Measurements from ENCODE around the gene ACOX1.

ACOX1 gene

GRCh38 chr17:75920045-75920560, 58.9 kb downstream of the ACOX1 start:
- DNase-seq, result no peak
- in situ Hi-C loops (cut with MboI; ENCODE audit: low pct_unique_long_range_greater_than_20kb, low sequenced_read_pairs), result no loop called here

- in situ Hi-C loops (cut with MboI; ENCODE audit: low pct_unique_long_range_greater_than_20kb, low sequenced_read_pairs), result no loop called here
- no peak for DNase-seq
These were observed 59.4 kb downstream of the ACOX1 start for GRCh38 chr17:75919611-75920010.

GRCh38 chr17:75917917-75918445, 61.0 kb downstream of the ACOX1 start:
- no peak for DNase-seq
- in situ Hi-C loops (cut with MboI; ENCODE audit: low pct_unique_long_range_greater_than_20kb, low sequenced_read_pairs), result no loop called here

DNA sequence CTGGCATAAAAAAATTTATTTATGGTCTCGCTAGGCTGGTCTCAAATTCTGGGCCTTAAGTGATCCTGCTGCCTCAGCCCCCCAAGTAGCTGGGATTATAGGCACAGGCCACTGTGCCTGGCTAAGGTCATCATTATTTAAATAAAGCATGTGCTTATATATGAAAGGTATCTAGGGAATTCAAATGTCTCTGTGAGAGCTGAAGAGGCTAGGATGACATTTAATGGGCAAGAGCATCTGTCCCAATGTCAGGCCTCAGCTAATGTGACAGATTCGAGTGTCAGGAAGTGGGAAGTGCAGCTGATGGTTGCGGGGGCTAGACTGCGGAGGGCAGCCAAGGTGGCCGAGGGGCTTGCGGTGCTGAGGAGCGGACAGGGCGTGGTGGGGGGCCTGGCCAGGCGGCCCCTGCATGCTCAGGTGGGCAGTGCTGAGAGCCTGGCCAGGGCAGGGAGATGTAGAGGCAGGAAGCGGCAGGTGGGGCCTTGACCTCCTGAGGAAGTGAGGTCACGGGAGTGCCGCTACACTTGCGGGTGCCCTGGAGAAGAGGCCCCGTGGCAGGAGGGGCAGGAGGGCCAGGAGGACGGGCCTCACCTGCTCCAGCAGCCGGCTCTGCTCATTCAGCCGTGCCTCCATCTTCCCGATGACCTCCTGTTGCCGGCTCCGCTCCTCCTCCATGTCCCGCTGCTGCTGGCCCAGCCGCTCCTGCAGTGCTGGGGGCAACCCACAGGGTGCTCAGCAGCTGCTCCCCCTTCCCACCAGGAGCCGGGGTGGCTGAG, 61.6 kb downstream of the ACOX1 start:
- in situ Hi-C loops (cut with MboI; ENCODE audit: low pct_unique_long_range_greater_than_20kb, low sequenced_read_pairs), result no loop called here
- no peak for DNase-seq

DNA sequence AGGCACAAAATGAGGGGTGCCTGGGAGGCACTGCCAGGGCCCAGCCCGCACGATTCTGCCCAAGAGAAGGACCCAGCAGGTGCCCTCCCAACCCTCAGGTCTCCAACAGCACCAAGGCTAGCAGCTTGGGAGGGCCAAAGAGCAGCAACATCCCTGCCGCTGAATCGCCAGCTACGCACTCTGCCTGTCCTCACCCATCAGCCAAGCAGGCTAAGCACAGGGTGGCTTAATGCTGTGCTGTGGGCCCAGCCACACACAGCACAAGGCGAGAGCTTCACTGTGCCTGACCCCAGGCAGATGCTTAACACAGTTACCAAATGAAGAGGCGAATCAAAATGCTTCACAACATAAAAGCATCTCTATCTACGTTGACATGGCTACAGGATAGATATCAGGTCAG, 63.7 kb downstream of the ACOX1 start:
- no peak for DNase-seq
- in situ Hi-C loops (cut with MboI; ENCODE audit: low pct_unique_long_range_greater_than_20kb, low sequenced_read_pairs), result no loop called here

DNA sequence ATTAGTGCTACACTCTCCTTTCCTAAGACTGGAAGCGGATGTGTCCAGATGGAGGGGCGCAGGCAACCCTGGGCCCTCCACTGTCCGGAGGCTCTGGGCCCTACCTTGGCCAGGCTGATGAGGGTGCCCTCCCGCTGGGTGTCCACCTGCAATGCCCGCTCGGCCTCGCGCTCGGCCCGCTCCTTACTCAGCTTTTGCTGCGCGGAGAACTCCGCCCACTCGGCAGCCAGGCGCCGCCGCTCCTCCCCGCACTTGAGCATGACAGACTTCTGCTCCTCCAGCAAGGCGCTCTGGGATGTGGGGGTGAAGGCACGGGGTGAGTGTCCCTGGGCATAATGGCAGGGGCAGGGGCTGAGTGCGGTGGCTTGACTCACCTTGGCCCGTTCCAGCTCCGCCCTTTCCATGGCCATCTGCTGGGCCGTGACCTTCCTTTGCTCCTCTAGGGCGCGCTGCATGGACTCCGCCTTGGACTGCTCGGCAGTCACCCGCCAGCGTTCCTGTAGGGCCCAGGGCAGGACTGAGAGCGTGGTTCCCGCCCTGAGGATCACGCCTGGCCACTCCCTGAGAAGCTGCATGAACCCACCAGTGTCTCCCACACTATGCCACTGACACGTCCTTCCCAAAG, 64.2 kb downstream of the ACOX1 start:
- no peak for DNase-seq
- in situ Hi-C loops (cut with MboI; ENCODE audit: low pct_unique_long_range_greater_than_20kb, low sequenced_read_pairs), result no loop called here

DNA sequence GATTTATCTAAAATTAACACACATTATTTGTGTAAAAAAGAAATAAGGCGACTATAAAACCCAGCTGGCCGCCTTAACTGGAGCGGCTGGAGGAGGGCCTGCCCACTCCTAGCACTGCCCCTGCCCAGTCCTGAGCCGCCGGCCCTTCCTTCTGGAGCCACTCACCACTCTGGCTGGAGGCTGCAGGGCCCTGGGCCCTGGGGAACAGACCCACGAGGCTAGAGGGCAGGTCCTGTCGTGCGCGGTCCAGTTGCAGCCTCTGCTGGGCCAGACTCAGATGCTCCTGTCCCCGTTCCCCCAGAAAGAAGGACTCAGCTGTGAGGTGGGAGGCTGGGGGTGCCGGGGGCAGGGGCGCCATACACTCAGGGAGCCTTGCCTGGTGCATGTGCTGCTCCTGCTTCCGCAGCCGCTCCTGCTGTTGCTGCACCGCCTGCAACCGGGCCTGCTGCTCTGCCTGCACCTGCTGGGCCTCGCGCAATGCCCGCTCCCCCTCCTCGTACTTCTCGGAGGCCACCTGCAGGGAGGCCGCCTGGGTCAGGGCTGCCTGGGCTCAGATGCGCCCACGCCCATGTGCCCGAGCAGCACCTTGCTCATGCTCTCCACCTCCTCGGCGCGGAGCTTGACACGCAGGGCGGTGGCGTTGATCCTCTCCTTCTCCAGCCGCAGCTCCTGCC, 65.3 kb downstream of the ACOX1 start:
- in situ Hi-C loops (cut with MboI; ENCODE audit: low pct_unique_long_range_greater_than_20kb, low sequenced_read_pairs), result no loop called here
- DNase-seq, result no peak

GRCh38 chr17:75910699-75911098, 68.3 kb downstream of the ACOX1 start:
- DNase-seq, result no peak
- in situ Hi-C loops (cut with MboI; ENCODE audit: low pct_unique_long_range_greater_than_20kb, low sequenced_read_pairs), result no loop called here

DNA sequence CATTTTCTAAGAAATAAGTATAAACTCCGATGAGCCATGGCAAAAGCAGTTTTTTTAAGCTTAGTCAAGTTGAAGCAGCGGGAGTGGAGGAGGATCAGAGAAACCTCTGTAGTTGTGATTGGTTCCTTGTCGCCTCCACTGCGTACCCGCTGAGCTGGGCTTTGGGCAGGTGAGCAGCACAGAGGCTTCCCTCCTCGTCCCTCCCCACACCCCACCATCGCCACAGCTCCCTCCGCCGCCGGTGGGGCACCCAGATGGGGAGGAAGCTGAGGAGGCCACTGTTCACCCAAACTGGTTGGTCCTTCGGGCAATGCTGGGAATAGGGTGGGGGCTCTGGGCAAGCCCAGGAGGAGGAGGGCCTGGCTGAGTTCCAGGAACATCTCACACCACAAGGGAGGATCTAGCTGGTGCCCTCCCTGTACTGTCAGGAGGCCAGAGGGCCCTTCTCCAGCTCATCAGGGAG, 69.1 kb downstream of the ACOX1 start:
- DNase-seq, result no peak
- in situ Hi-C loops (cut with MboI; ENCODE audit: low pct_unique_long_range_greater_than_20kb, low sequenced_read_pairs), result no loop called here

GRCh38 chr17:75909051-75909811, 69.7 kb downstream of the ACOX1 start:
- DNase-seq, result no peak
- in situ Hi-C loops (cut with MboI; ENCODE audit: low pct_unique_long_range_greater_than_20kb, low sequenced_read_pairs), result no loop called here

- DNase-seq, result no peak
- in situ Hi-C loops (cut with MboI; ENCODE audit: low pct_unique_long_range_greater_than_20kb, low sequenced_read_pairs), result no loop called here
These were observed 70.8 kb downstream of the ACOX1 start for GRCh38 chr17:75908201-75908600.

DNA sequence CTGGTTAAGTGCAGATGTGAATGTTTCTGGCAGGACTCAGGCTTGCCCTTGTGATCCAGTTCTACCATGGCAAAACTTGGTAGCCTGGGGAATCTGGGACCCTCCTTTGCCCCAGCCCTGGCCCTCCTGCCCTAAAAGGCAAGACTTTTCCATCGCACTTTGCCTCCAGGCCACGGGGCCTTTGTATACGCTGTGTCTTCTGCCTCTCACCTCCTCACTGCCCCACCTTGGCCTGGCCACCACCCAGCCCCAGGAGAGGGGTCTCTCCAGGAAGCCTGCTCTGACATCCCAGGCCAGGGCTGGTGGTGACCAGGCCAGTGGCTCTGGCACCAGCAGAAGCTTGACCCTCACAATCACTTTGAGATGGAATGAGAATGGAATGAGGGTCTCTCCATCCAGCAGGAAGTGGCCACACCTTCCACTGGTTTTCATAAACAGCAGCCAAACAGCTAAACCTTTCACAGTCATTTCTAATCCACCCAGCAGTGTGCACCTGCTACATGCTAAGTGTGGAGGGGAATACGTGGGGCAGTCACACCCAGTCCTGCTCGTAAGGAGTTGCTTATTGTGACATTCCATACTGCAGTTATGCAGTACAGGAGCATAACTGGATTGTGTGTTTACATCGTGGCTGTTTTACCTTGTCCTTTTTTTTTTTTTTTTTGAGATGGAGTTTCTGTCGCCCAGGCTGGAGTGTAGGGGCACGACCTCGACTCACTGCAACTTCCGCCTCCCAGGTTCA, 72.7 kb downstream of the ACOX1 start:
- in situ Hi-C loops (cut with MboI; ENCODE audit: low pct_unique_long_range_greater_than_20kb, low sequenced_read_pairs), result no loop called here
- no peak for DNase-seq

GRCh38 chr17:75904749-75905521, 74.0 kb downstream of the ACOX1 start, which contains the start of gene MRPL38:
Gene MRPL38, minus strand, starts transcription at chr17:75904884. Its CDS starts 9 bp downstream, at chr17:75904875.
- in situ Hi-C loops (cut with MboI; ENCODE audit: low pct_unique_long_range_greater_than_20kb, low sequenced_read_pairs), result no loop called here
- peak; percentile 97 for DNase-seq

DNA sequence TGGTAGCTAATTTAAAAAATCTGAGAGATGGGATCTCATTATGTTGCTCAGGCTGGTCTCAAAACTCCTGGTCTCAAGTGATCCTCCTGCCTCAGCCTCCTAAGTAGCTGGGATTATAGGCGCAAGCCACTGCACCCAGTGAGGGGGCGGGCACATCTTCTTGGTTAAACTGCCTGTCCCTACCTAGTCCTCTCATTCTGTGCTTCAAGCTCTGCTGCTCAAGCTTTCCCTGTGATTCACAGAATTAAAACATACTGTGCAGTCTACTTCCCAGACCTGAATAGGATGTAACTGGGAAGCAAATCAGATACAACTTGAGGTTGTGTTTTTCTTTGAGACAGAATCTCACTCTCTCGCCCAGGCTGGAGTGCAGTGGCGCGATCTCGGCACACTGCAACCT, 76.6 kb downstream of the ACOX1 start:
- DNase-seq, result no peak
- in situ Hi-C loops (cut with MboI; ENCODE audit: low pct_unique_long_range_greater_than_20kb, low sequenced_read_pairs), result no loop called here

GRCh38 chr17:75901727-75902126, 77.2 kb downstream of the ACOX1 start:
- in situ Hi-C loops (cut with MboI; ENCODE audit: low pct_unique_long_range_greater_than_20kb, low sequenced_read_pairs), result no loop called here
- DNase-seq, result no peak

- in situ Hi-C loops (cut with MboI; ENCODE audit: low pct_unique_long_range_greater_than_20kb, low sequenced_read_pairs), result no loop called here
These were observed 78.1 kb downstream of the ACOX1 start for GRCh38 chr17:75900691-75901533.

More at GRCh38 chr17:75900691-75901533, 78.1 kb downstream of the ACOX1 start:
- DNase-seq, result no peak
